ENCODE results near the gene ZBTB24.
"Not testable (repeated sequence)": the region's sequence is repeated elsewhere in the genome, so short reads cannot be mapped to it uniquely, and the experiment has no call there.

The ZBTB24 gene

DNA sequence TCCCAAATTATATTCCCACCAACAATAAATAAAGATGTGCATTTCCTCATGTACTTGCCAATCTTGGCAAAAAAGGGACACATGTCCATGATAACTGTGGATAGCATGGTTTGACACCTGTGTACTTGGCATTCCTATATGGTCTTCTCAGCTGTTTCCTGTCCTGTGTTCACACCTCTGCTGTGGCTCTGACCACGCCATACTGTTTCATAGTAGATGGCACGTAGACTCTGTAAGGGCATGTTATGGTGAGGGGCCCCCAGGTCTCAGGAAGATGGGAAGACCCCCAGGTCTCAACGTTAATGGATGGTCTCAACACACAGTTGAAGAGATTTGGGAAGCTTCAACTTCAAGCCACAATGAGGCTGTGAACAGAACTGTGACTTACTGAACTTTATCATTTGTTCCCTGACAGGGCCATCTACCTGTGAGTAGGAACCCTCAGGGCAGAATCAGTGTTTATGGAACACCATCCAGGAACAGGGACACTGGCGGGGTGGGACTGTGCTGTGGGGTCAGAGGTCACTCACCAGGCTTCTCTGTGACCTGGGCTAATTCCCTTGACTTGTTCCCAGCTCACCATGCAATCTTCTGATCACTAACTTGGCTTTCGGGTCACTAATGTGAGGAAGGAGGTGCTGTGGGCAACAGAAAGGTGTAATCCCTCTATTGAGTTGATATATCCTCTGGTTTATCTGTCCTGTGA, 11.8 kb downstream of the ZBTB24 start:
- no peak for DNase-seq (ENCODE audit: low spot score)

- DNase-seq (ENCODE audit: low spot score) = no peak
Measured at GRCh38 chr6:109469591-109470189, 13.3 kb downstream of the ZBTB24 start.

GRCh38 chr6:109467696-109468095, 15.3 kb downstream of the ZBTB24 start:
- DNase-seq (ENCODE audit: low spot score) = no peak

- no peak for DNase-seq (ENCODE audit: low spot score)
Measured at GRCh38 chr6:109466212-109466923, 16.7 kb downstream of the ZBTB24 start.

GRCh38 chr6:109465772-109466171, 17.2 kb downstream of the ZBTB24 start:
- no peak for DNase-seq (ENCODE audit: low spot score)

DNA sequence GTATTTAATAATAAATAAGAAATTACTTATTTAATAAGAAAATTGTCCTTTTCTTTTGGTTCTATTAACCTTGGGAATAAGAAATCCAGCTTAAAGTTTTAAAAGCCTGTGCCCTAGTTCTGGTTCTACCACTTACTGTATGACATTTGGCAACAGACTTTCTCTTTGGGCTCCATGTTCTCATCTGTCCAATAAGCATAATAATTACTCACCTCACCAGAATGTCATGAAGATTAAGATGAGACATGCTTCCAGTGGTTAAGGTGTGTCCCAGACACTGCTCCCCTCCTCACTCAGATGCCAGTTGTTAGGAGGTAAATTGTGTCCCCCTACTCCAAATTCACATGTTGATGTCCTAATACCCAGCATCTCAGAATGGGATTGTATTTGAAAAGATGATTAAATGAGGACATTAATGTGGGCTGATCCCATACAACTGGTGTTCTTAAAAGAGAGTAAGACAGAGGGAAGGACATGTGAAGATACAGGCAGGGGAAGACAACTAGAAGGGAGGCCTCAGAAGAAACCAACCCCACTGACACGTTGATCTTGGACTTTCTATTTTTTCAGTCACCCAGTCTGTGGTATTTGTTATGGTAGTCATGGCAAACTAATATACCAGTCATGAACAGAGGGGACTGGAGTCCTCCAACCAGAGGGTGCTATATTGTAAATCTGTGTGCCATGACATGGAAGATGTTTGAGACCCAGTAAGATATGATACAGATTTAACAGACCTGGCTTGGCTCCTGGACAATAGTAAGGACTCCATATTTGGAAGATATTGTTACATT, 21.1 kb downstream of the ZBTB24 start:
- no peak for DNase-seq (ENCODE audit: low spot score)

- not testable (repeated sequence) for DNase-seq (ENCODE audit: low spot score)
Measured at GRCh38 chr6:109461205-109461604, 21.8 kb downstream of the ZBTB24 start.

DNA sequence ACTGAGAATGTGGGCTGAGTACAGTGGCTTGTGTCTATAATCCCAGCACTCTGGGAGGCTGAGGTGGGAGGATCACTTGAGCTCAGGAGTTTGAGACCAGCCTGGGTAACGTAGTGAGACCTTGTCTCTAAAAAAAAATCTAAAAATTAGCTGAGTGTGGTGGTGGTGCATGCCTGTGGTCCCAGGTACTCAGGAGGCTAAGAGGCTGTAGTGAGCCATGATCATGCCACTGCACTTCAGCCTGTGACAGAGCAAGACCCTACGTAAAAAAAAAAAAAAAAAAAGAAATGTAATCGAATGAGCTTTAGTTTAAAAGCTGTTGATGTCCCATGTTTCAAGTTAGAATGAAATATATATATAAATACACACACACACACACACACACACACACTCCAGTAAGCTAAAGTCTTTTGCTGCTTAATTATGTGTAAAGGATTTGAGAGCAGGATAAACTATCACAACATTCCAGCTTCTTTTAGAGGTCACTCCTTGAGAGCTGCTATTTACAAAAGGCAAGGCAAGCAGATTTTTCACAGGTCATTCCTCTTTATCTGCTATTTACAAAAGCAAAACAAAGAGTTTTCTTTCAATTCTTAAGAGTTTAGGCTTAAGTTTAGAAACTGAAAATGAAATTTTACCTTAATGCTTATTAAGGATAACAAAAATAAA, 22.7 kb downstream of the ZBTB24 start:
- DNase-seq (ENCODE audit: low spot score) = no peak

DNA sequence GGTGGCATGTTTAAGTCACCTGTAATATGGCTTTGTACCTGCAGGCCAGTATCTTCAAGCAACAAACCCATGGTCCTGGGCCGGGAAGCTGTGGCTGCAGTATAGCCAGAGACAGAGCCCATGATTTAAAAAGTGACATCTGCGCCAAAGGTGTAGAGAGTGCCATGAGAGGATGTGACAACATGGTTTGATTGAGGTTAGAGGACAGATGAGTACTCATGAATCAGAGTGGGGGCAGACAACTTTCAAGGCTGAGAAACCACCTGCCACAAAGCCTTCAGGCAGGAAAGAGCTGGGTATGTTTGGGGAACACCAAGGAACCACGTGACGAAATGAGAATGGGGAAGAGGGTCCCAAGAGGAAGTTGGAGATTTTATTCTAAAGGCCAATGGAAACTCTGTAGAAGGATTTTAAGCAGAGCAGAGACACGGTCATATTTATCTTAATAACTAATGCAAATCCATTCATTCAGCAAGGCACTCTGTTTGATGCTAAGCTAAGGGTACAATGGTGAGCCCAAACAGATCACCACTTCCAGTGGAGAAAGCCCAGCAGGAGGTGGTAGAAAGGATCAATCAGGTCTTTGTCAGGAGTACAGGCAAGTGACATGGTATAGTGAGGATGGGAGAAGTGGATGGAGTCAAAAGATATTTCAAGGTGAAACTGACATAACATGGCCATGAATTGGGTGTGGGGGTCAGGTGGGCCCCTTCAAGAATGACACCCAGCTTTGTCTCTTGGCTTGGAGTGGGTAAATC, 24.1 kb downstream of the ZBTB24 start:
- no peak for DNase-seq (ENCODE audit: low spot score)

GRCh38 chr6:109457562-109457996, 25.4 kb downstream of the ZBTB24 start:
- no peak for DNase-seq (ENCODE audit: low spot score)

DNA sequence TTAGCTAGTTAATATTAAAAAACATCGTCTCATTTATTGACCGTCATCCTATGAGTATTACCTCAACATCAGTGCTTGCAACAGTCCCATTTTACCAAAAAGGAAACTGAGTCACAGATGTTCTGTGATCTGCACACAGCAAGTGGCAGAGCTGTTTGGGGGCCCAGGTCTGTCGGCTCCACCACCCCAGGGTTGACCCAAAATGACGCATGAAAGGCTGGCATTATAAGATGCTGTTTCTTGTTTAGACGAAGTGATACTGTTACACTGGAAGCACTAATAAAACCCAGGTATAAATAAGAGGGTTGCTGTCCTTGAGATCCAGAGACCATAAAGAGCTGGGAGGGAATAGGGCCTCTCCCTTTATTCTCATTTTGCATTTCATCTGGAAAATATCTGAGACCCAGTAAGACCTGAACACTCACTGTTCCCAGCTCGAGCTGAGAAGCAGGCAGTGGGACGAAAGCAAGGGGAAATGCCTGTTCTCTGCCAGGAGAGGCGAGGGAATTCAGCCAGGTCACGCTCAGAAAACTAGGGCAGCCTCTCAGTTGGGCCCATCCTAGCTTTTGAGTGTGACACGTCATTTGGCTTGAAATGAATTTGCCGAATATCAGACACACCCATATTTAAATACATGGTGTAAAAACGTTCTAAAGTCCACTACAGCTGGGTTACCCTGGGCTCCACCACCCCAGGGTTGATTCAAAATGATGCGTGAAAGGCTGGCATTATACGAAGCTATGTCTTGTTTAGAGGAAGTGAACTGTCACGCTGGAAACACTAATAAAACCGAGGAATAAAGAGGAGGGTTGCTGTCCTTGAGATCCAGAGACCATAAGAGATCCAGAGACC, 26.1 kb downstream of the ZBTB24 start:
- DNase-seq (ENCODE audit: low spot score) = no peak

- no peak for DNase-seq (ENCODE audit: low spot score)
Measured at GRCh38 chr6:109456111-109456583, 26.9 kb downstream of the ZBTB24 start.

DNA sequence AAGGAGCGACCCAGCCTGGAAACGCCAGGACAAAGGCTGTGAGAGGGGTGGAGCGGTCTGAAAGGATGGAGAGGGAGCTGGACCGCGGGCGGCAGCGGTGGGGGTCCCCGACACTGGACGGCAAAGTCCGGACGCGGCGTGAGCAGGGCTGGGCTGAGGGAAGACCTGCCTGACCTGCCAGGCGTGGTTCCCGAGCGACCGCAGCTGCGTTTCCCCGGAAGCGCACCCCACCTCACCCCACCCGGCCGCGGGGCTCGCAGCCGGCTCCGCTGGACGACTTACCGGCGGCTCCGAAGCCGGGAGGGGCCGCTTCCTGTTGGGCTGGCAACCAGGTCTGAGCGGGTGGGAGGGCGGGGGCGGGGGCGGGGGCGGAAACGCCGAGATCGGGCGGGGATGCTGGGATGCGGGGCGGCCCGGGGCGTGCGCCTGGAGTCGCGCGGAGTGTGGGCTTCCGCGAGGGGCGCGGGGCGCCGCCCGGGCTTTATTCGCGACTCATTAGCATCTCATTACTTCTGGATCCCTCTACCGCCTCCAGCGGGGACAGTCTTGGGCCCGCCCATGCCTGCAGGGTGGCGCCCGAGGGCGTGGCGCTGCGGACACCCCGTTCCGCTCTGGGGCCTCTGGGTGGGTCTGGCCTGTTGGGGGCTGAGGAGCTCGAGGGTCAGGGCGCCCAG, 27.4 kb downstream of the ZBTB24 start, which contains the start of gene MICAL1:
Gene MICAL1 (minus strand): TSS at position 336 of the 674 bp plus-strand sequence. CDS start 1,576 bp downstream, outside the sequence.
- DNase-seq (ENCODE audit: low spot score) = peak; percentile 59

DNA sequence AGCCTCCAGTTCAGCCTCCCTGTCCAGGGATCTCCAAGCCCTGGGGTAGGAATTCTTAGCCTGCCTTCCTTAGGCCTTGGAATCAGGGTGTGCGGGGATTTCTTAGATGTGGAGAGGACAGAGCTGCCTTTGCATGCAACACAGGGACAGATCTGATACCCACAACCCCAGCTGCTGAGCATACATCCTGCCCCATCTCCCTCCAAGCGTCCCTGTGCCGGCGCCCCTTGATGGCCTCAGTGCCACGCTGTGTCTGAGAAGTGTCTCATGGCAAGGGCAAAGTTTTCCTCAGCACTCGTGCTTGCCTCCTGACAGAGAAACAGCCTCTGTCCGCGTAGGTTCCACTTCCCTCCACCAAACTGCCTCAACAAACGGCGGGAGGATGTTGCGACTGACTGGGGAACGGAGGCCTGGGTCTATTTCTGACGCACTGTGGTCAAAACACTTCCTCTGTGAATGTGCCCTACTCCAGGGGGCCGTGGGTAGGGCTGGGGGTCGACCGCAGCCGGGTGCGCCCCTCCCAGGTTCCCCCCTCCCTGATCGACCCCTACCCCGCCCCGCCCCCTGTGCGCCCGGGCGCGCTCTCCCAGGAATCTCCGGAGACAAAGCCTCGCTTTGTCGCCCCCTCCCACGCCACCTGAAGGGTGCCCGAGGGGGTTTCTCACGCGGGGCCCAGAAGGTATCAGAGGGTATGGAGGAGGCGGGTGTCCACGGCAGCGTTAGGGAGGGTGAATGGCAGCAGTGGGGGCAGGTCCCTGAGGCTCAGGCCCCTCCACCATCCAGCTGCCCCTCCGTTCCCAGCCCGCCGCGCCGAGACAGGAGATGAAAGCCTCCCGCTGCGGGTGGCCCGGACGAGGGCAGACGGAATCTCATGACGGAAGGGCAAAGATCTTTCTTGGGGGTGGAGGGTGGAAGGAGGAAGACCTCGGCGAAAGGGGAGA, 28.3 kb downstream of the ZBTB24 start:
- DNase-seq (ENCODE audit: low spot score) = no peak

DNA sequence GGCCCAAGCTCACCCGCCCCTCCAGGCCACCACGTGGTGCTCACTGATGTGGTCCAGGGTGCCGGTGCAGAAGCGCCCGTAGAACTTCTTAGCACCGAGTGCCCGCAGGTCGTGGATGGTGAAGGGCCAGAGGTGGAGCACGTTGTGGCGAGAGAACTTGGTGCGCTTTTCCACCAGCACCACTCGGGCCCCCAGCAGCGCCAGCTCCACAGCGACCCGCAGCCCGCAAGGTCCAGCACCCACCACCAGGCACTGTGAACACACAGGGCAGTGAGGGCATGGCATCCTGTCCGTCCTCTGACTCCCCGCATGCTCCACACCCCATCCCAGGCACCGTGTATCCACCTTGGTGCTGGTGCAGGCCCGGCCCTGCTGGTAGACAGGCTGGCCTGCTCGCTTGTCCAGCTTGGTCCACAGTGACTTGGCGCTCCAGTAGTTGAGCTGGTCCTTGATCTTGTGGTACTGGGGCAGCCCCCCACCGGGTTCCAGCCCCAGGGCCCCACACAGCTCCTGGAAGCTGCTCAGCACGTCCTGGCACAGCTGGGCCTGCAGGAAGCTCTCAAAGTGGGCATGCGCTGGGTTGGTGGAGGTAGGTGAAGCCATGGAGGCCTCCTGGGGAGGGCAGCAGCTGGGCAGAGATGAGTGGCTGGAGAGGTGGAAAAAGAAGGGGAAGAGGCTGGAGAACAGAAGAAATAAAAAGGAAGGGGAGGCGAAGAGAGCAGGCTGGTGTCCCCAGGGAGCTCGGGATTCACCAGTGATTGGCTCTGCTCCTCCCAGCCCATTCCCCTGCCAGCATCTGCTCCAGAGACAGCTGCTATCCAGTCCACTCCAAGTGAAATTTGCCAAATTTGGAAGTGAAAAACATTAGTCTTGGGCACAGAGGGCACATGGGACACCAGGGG, 29.2 kb downstream of the ZBTB24 start:
- no peak for DNase-seq (ENCODE audit: low spot score)

DNA sequence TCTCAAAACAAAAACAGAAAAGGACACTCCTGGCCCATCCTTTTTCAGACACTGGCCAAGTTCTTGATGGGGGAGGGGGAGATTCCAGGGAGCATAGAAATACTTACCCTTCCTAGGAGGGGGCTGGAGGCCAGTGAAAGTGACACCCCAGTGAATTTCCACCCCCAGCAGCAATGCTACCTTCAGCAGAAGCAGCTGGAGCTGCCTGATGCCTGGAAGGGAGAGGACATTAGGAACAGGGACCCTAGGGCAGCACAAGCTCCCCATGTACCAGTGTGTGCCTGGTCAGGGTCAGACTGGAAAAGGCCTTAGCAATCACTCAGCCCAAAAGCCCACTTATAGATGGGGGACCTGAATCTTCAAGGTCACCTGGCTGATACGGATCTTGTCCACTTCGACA, 29.9 kb downstream of the ZBTB24 start:
- no peak for DNase-seq (ENCODE audit: low spot score)

GRCh38 chr6:109452181-109452580, 30.8 kb downstream of the ZBTB24 start:
- DNase-seq (ENCODE audit: low spot score) = no peak

All from HuH-7.5 (cell line).